GM18951 (cell line): Measurements from ENCODE around the gene URGCP.

Source experiments
- POLR2A ChIP-seq: IDR thresholded peaks from 4 replicates; pipeline ENCODE4 v1.6.1; 2011; ENCODE audit warnings: mild to moderate bottlenecking; ENCODE audit not compliant: insufficient read length, insufficient read depth; ENCODE audit errors: extremely low read depth
- in situ Hi-C: fragments of 300-500 bp; cut with MboI; formaldehyde crosslinking; loops from one replicate; pipeline ENCODE4 v1.12.0; 2022; ENCODE audit warnings: low sequenced_read_pairs, mixed read lengths, inconsistent platforms; ENCODE audit not compliant: unreplicated experiment

The URGCP gene

GRCh38 chr7:43877968-43878864 lies 28.2 kb downstream of the URGCP start:
- in situ Hi-C loops: no loop called here
- TF ChIP-seq POLR2A: no peak

GRCh38 chr7:43876976-43877745 lies 29.2 kb downstream of the URGCP start:
- in situ Hi-C loops: no loop called here
- no peak for TF ChIP-seq POLR2A

- TF ChIP-seq POLR2A: no peak
- in situ Hi-C loops: no loop called here
These were observed 30.2 kb downstream of the URGCP start for GRCh38 chr7:43876241-43876640.

GRCh38 chr7:43873300-43873699 lies 33.1 kb downstream of the URGCP start:
- in situ Hi-C loops: no loop called here
- no peak for TF ChIP-seq POLR2A

GRCh38 chr7:43872406-43873110 lies 33.8 kb downstream of the URGCP start:
- no peak for TF ChIP-seq POLR2A
- in situ Hi-C loops: no loop called here

- no peak for TF ChIP-seq POLR2A
- in situ Hi-C loops: no loop called here
These were observed 35.3 kb downstream of the URGCP start for GRCh38 chr7:43871064-43871463.

GRCh38 chr7:43870316-43870715 lies 36.1 kb downstream of the URGCP start:
- in situ Hi-C loops: no loop called here
- no peak for TF ChIP-seq POLR2A

GRCh38 chr7:43869867-43870240 lies 36.5 kb downstream of the URGCP start:
- TF ChIP-seq POLR2A: no peak
- in situ Hi-C loops: no loop called here

GRCh38 chr7:43869006-43869866 lies 37.2 kb downstream of the URGCP start, which contains the start of gene MRPS24:
TSS of gene MRPS24 (minus strand) at chr7:43869517. CDS start at chr7:43869495, 22 bp downstream.
- in situ Hi-C loops: no loop called here
- peak; percentile 93 for TF ChIP-seq POLR2A

GRCh38 chr7:43868681-43869005 lies 37.8 kb downstream of the URGCP start:
- in situ Hi-C loops: no loop called here
- TF ChIP-seq POLR2A: no peak

- no peak for TF ChIP-seq POLR2A
- in situ Hi-C loops: no loop called here
These were observed 38.2 kb downstream of the URGCP start for GRCh38 chr7:43868181-43868580.

- no peak for TF ChIP-seq POLR2A
- in situ Hi-C loops: no loop called here
These were observed 41.1 kb downstream of the URGCP start for GRCh38 chr7:43865277-43865676.
